ENCODE data around the gene NXPH3.

The NXPH3 gene

GRCh38 chr17:49596613-49597244 lies 21.1 kb downstream of the NXPH3 start:
- no peak for DNase-seq

- no peak for DNase-seq
Measured at GRCh38 chr17:49597436-49597835, 21.8 kb downstream of the NXPH3 start.

GRCh38 chr17:49597928-49598655 lies 22.4 kb downstream of the NXPH3 start:
- DNase-seq: no peak

DNA sequence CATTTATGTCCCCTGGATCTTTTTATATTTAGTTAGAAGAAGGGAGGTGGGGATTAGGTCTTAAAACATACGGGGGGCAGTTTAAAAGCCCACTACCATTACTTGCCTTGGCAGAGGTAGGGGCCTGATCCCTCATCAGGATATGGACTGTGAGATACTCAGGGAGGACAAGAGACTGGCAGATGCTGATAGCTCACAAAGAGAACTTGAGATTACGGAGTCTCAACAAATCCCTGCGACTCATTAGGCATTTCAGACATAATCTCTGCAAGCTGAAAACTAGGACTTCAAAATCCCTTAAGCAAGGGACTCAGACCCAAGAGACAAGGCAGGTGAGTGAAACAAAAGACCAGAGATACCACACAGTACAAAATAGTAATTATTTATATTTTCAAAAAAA lies 23.2 kb downstream of the NXPH3 start:
- DNase-seq: no peak

- DNase-seq: no peak
Measured at GRCh38 chr17:49600949-49601348, 25.3 kb downstream of the NXPH3 start.

DNA sequence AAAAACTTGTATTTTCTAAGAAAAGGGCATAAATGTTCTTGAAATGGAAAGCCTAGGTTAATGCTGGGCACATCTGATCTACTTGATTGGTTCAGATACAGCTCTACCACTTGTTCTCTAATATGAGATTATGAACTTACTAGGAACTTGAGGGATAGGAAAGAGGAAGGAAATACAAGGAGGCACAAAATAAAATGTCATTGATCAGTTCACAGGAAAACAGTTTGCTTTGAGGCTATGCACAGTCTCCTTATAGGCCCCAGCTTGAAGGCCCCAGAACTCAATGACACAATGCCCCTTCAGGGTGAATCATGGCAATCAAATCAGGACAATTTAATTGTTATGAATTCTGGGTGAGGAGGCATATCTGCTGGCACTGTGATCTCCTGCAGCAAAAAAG lies 27.1 kb downstream of the NXPH3 start:
- no peak for DNase-seq

DNA sequence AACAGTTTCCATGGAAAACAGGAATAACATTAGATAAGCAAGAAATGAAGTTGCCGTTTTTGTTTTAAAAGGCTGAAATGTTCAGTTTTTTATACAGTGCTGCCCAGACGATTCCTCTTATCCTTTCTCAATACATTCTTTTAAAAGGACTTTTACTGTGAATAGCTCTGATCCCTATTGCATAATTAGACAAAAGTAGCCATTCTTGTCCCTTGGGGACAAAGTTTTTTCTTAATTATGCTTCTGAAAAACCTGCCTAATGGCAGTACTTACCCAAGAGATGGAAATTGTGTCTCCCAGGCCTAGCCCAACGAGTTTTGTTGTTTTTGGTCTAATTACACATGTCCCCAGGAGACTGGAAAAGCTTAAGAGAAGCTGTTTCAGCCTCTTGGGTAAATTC lies 27.6 kb downstream of the NXPH3 start:
- no peak for DNase-seq

DNA sequence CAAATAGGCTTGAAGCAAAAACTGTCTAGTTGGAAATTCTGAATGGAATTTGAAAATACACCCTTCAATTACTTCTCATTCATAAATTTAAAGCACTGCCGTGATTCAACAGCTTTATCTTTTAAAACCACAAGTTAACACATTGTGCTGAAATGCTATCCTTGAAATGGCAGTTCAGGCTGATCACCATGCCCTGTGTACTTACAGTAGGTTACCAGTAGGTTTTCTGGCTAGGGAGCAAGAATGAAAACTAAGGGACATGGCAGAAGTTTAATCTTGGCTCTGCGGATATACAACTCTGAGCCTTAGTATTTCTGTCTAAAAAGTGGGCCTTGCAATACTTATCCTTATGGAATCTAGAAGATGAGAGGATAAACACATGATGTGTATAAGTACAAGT lies 28.0 kb downstream of the NXPH3 start:
- no peak for DNase-seq

DNA sequence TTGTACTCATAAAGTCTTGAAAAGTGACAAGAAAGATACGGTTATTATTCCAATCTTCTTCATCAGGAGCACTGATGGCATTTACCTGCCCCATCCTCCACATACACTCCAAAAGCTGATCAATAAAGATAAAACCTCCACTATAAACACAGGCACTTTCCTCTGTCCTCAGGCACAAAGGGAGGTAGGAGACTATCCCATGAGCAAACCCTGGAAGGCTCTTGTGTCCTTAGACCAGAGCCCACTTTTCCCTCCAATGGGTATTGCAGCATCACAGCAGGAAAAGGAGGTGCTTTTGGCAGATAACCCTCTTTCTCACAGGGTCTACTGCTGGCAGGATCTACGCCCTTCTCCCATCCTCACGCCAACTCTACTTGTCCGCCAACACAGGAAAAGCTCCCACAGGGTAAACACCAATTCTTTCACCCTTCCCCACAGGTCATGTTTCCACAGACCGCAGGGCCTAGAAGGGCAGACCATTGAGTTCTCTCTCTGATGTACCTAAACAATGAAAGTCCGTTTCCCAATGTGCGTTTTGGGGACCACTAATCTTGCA lies 28.7 kb downstream of the NXPH3 start:
- DNase-seq: no peak

- DNase-seq: no peak
Measured at GRCh38 chr17:49610883-49611584, 35.4 kb downstream of the NXPH3 start.

GRCh38 chr17:49612726-49613125 lies 37.1 kb downstream of the NXPH3 start:
- no peak for DNase-seq

- no peak for DNase-seq
Measured at GRCh38 chr17:49613182-49613800, 37.6 kb downstream of the NXPH3 start.

GRCh38 chr17:49616086-49616485 lies 40.4 kb downstream of the NXPH3 start:
- no peak for DNase-seq

DNA sequence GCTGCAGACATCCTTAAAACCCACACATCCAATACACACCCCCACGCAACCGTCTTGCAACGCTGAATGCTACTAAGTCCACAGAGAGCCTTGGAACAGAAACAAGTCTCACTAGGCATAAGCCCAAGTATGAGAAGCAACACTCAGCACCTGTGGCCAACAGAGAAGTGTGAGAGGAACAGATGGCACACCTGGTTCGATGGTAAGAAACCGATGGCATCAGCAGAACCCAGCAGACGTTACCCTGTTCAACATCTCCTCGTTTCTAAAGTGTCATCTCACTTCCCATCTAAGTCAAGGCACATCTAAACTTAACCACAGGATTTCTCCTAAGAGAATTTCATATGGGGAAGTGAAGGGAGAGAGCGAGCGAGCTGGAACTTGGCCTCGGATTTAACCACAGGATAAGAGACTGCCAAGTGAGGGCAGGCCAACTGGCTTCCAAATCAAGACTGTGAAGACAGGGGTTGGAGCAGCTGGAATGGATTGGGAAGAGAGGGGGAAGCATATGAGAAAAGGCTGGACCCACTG lies 41.0 kb downstream of the NXPH3 start:
- DNase-seq: no peak

DNA sequence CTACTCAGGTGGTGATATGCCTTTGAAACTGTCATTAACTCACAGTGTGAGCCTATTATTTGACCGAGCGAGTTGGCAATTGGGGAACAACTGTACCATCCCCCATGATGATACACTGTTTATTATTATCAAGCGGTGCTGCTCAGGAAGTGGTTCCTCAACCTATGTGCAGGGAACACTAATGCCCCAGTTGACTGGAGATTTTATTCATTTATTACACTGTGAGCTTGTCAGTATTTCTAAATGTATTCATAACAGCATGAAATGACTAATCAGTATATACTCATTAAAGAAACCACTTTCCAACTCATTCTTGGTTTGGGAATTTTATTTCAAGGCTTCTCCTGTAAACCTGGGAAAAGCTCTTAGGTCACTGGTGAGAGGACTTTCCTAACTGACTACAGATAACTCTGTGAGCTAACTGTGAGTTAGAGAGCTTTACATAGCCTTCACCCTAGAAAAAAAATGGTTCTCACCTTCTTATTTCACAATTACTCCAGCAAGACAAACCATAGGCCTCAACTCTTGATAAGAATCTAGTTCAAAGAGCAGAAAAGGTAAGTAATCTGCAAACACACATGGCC lies 42.4 kb downstream of the NXPH3 start:
- no peak for DNase-seq

- no peak for DNase-seq
Measured at GRCh38 chr17:49621420-49621819, 45.7 kb downstream of the NXPH3 start.

GRCh38 chr17:49621946-49622529 lies 46.4 kb downstream of the NXPH3 start:
- DNase-seq: no peak

- DNase-seq: no peak
Measured at GRCh38 chr17:49624896-49625295, 49.2 kb downstream of the NXPH3 start.

DNA sequence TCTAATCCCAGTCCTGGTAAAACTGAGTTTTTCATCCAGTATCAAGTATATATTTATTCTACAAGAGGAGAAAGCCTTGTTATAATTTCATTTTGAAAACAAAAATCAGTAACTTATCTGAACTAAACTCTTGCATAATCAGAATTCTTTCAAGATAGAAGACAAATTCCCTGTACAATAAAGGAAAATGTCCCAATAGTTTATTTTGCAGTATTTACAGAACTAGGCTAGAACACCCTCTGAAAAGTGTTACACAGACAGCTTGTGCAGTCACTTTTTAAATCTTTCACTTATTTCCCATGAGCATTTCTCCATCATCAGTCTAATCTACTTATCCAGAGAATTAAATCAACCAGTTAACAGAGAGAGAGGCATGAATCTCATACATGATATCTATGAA lies 53.8 kb downstream of the NXPH3 start:
- DNase-seq: no peak

DNA sequence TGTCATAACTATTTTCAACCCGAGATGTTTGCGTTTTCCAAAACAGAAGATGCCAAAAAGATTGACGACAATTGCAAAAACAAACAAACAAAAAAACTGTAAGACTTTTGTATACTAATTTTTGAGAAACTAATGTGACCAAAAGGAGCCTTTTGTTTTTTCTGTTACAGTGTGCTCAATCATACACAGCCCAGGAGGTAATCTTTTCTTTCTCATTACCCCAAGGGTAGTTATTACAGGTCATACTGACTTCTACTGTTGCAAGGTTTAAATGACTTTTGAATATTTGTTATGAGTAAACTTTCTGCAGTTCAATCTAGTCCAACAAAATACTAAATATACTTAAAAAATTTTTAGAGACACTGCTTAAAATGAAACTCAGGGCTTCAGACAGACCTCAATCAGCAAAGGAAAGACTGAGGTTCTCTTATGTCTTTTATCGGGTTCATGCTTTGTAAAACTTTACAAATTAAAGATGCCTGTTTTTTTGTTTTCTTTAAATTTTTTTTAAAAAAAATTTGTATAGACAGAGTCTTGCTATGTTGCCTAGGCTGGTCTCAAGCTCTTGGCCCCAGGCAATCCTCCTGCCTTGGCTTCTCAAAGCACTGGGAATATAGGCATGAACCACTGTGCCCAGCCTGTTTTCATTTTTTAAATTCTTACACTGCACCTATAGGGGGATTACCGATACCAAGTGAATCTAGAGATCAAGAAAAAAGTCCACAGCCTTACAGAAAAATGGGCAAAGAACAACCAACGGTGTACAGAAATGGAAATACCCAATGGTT lies 54.6 kb downstream of the NXPH3 start:
- DNase-seq: no peak

- DNase-seq: no peak
Measured at GRCh38 chr17:49631496-49631895, 55.8 kb downstream of the NXPH3 start.
